AG04450 (cell line): Measurements from ENCODE around the gene SUCLG2. TPM values are rescaled to one million over a fixed set of nuclear protein-coding genes. Genes with fewer than 3 reads are reported as not detected.

ENCODE experiments used
- CTCF ChIA-PET: fragments of 300-600, 350-600 bp; formaldehyde crosslinking; extraction: SDS; loops from one replicate; lab custom pipeline; 2022; ENCODE audit warnings: antibody characterized with exemption, inconsistent platforms; lab: Charles Lee
- POLR2A ChIA-PET: fragments of 350-600 bp; formaldehyde crosslinking; extraction: SDS; loops from one replicate; lab custom pipeline; 2021; ENCODE audit warnings: antibody characterized with exemption, inconsistent platforms; lab: Yijun Ruan, JAX
- DNase-seq: peaks from one replicate; pipeline ENCODE4 v3.0.0-alpha.2; 2011; ENCODE audit warnings: low read depth, low spot score
- H3K27ac ChIP-seq: one replicate; pipeline ENCODE4 v1.5.1; 2012; ENCODE audit warnings: low read depth, low read length, control low read depth
- H3K27me3 ChIP-seq: one replicate; pipeline ENCODE4 v1.6.0; 2012; ENCODE audit warnings: low read length; ENCODE audit not compliant: control insufficient read depth, insufficient read depth
- H3K4me3 ChIP-seq: 2 replicates; pipeline ENCODE4 v1.5.1; 2011; ENCODE audit warnings: mild to moderate bottlenecking, low read depth, low read length, control low read depth
- H3K9me3 ChIP-seq: 2 replicates; pipeline ENCODE4 v1.5.1; 2012; ENCODE audit warnings: low read length; ENCODE audit not compliant: control insufficient read depth, insufficient read depth
- CTCF ChIP-seq: IDR thresholded peaks from 2 replicates; pipeline ENCODE4 v1.5.1; 2011; ENCODE audit warnings: low read depth, low read length, control low read depth, inconsistent platforms
- polyA plus RNA-seq: library from polyadenylated mRNA; depleted of rRNA; stranded (reverse); fragments of >200 nt; gene quantifications from 2 replicates; pipeline ENCODE4 v1.2.3, GENCODE V29; 2011

The SUCLG2 gene
- polyA plus RNA-seq, 1 experiment = 54.2 TPM

GRCh38 chr3:67450153-67450552 lies 204.3 kb downstream of the SUCLG2 start:
- no peak for TF ChIP-seq CTCF
- no peaks in the 10 kb centered on the region for H3K9me3 ChIP-seq
- no peak overlapping the region for H3K4me3 ChIP-seq
- POLR2A ChIA-PET = no interaction called here
- DNase-seq = no peak
- no peak overlapping the region for H3K27ac ChIP-seq
- no peaks in the 10 kb centered on the region for H3K27me3 ChIP-seq
- CTCF ChIA-PET = no interaction called here

- POLR2A ChIA-PET = no interaction called here
- Histone ChIP-seq H3K9me3 (no peaks in the 10 kb centered on the region), H3K27me3 (no peaks in the 10 kb centered on the region), H3K4me3 (no peak overlapping the region), H3K27ac (no peak overlapping the region)
- CTCF ChIA-PET = interaction anchor here (0.6 kb wide), 1 partner anchor 26 kb away, joined by 3 read pairs; no protein-coding TSS in a partner anchor
- no peak for DNase-seq
- TF ChIP-seq CTCF = no peak
Measured at GRCh38 chr3:67447393-67447792, 207.0 kb downstream of the SUCLG2 start.

GRCh38 chr3:67437789-67438188 lies 216.6 kb downstream of the SUCLG2 start:
- CTCF ChIA-PET = no interaction called here
- DNase-seq = no peak
- POLR2A ChIA-PET = no interaction called here

GRCh38 chr3:67437090-67437489 lies 217.3 kb downstream of the SUCLG2 start:
- no peak for TF ChIP-seq CTCF
- CTCF ChIA-PET = no interaction called here
- Histone ChIP-seq H3K4me3 (no peak overlapping the region), H3K9me3 (peaks cover 1% of the 10 kb centered on the region; the same call in 1 of the 2 replicates), H3K27me3 (no peaks in the 10 kb centered on the region), H3K27ac (no peak overlapping the region)
- DNase-seq = no peak
- POLR2A ChIA-PET = no interaction called here

More at GRCh38 chr3:67437789-67438188, 216.6 kb downstream of the SUCLG2 start:
- Histone ChIP-seq H3K4me3 (no peak overlapping the region), H3K9me3 (peaks cover 3% of the 10 kb centered on the region; the same call in 1 of the 2 replicates), H3K27ac (no peak overlapping the region), H3K27me3 (no peaks in the 10 kb centered on the region)
- no peak for TF ChIP-seq CTCF

GRCh38 chr3:67433109-67433508 lies 221.3 kb downstream of the SUCLG2 start:
- POLR2A ChIA-PET = no interaction called here
- Histone ChIP-seq H3K27me3 (no peaks in the 10 kb centered on the region), H3K27ac (no peak overlapping the region), H3K4me3 (no peak overlapping the region), H3K9me3 (no peaks in the 10 kb centered on the region)
- TF ChIP-seq CTCF = no peak
- CTCF ChIA-PET = interaction anchor here (1.0 kb wide), 1 partner anchor 52 kb away, joined by 3 read pairs; no protein-coding TSS in a partner anchor
- DNase-seq = no peak
